ENCODE results near the gene ZNF610.

ZNF610 gene

GRCh38 chr19:52397310-52398080 is 61.5 kb downstream of the ZNF610 start, which contains the start of gene ZNF528:
ZNF528 (plus strand) TSS chr19:52397849; CDS start chr19:52402014, 4,165 bp downstream.
- DNase-seq (ENCODE audit: low spot score): peak; percentile 89

DNA sequence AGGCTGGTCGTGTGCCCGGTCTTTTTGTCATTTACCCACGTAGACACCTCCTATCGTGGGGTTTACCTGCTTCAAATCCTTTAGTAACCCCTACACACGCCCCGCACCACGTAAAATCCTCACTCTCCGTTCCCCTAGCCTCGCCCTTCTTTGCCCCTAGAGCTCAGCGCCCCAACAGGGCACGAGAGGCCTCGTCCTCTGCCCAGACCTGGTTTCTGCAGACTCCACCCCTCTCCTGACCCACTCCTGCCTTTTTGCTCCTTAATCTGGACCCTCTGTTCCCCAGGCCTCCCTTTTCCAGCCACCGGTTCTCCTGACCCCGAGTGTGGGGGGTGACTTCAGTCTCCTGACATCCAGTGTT is 62.0 kb downstream of the ZNF610 start:
- no peak for DNase-seq (ENCODE audit: low spot score)

GRCh38 chr19:52410276-52410675 is 74.2 kb downstream of the ZNF610 start:
- DNase-seq (ENCODE audit: low spot score): no peak

DNA sequence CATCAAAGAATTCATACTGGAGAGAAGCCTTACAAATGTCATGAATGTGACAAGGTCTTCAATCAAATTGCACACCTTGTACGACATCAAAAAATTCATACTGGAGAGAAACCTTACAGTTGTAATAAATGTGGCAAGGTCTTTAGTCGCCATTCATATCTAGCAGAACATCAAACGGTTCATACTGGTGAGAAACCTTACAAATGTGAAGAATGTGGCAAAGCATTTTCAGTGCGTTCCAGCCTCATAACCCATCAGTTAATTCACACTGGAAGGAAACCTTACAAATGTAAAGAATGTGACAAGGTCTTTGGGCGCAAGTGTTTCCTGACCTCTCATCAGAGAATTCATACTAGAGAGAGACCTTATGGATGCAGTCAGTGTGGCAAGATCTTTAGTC is 79.7 kb downstream of the ZNF610 start:
- DNase-seq (ENCODE audit: low spot score): no peak
